Trophoblast cell (in vitro differentiated cells and primary cell): ENCODE data around the gene MMAB.

Experiments used
- DNase-seq, 2 donors: peaks; one replicate each; pipeline ENCODE4 v3.0.0-alpha.2; 2016
- H2AFZ ChIP-seq: 2 replicates; pipeline ENCODE4 v1.6.1; 2013; ENCODE audit warnings: low read length, moderate library complexity, mild to moderate bottlenecking; ENCODE audit not compliant: insufficient read depth, poor library complexity
- H2AK5ac ChIP-seq: 2 replicates; pipeline ENCODE4 v1.6.1; 2013; ENCODE audit warnings: mild to moderate bottlenecking, low read length
- H2BK120ac ChIP-seq: 2 replicates; pipeline ENCODE4 v1.6.1; 2013; ENCODE audit warnings: low read length, mild to moderate bottlenecking, moderate library complexity; ENCODE audit not compliant: insufficient read depth, poor library complexity
- H2BK12ac ChIP-seq: 2 replicates; pipeline ENCODE4 v1.6.1; 2013; ENCODE audit warnings: mild to moderate bottlenecking, low read length, moderate library complexity
- H2BK5ac ChIP-seq: 2 replicates; pipeline ENCODE4 v1.6.1; 2013; ENCODE audit warnings: low read length, low read depth, moderate library complexity, mild to moderate bottlenecking; ENCODE audit not compliant: poor library complexity
- H3K14ac ChIP-seq: 2 replicates; pipeline ENCODE4 v1.6.1; 2013; ENCODE audit warnings: mild to moderate bottlenecking, low read length
- H3K18ac ChIP-seq: 2 replicates; pipeline ENCODE4 v1.6.1; 2013; ENCODE audit warnings: mild to moderate bottlenecking, low read length
- H3K23ac ChIP-seq: 2 replicates; pipeline ENCODE4 v1.6.1; 2013; ENCODE audit warnings: low read length
- H3K27ac ChIP-seq: 2 replicates; pipeline ENCODE4 v1.5.1; 2013; ENCODE audit warnings: low read depth, mild to moderate bottlenecking, inconsistent platforms, low read length, moderate library complexity
- H3K27me3 ChIP-seq: 2 replicates; pipeline ENCODE4 v1.6.1; 2013; ENCODE audit warnings: inconsistent platforms, mild to moderate bottlenecking, low read length, moderate library complexity; ENCODE audit not compliant: insufficient read depth
- H3K36me3 ChIP-seq, 2 experiments: 1 replicate in 1 of 2; 2 replicates in 1 of 2; pipeline ENCODE4 v1.6.1; 2013; ENCODE audit warnings: low read length in 2 of 2, mild to moderate bottlenecking in 2 of 2, moderate library complexity in 1 of 2; ENCODE audit not compliant: insufficient read depth in 2 of 2, control insufficient read depth in 1 of 2
- H3K4ac ChIP-seq: 2 replicates; pipeline ENCODE4 v1.6.1; 2013; ENCODE audit warnings: low read depth, mild to moderate bottlenecking, low read length, moderate library complexity
- H3K4me1 ChIP-seq, 2 experiments: 1 replicate in 1 of 2; 2 replicates in 1 of 2; pipeline ENCODE4 v1.6.1; 2013; ENCODE audit warnings: low read length in 2 of 2, mild to moderate bottlenecking in 2 of 2, moderate library complexity in 1 of 2; ENCODE audit not compliant: insufficient read depth in 2 of 2, control insufficient read depth in 1 of 2
- H3K4me2 ChIP-seq: 2 replicates; pipeline ENCODE4 v1.6.1; 2013; ENCODE audit warnings: inconsistent platforms, mild to moderate bottlenecking, low read length, moderate library complexity
- H3K4me3 ChIP-seq: 2 replicates; pipeline ENCODE4 v1.5.1; 2013; ENCODE audit warnings: mild to moderate bottlenecking, low read depth, low read length, inconsistent platforms
- H3K79me1 ChIP-seq: one replicate; pipeline ENCODE4 v1.6.1; 2013; ENCODE audit warnings: low read length
- H3K79me2 ChIP-seq: 2 replicates; pipeline ENCODE4 v1.6.1; 2013; ENCODE audit warnings: low read length, mild to moderate bottlenecking; ENCODE audit not compliant: control insufficient read depth, insufficient read depth, poor library complexity
- H3K9ac ChIP-seq: 2 replicates; pipeline ENCODE4 v1.6.1; 2013; ENCODE audit warnings: mild to moderate bottlenecking, low read length
- H3K9me3 ChIP-seq: 2 replicates; pipeline ENCODE4 v1.6.1; 2013; ENCODE audit warnings: low read depth, mild to moderate bottlenecking, control low read depth, inconsistent platforms, low read length; ENCODE audit not compliant: insufficient read depth
- H4K12ac ChIP-seq: 2 replicates; pipeline ENCODE4 v1.6.1; 2013; ENCODE audit warnings: low read depth, mild to moderate bottlenecking, low read length, moderate library complexity
- H4K8ac ChIP-seq: 2 replicates; pipeline ENCODE4 v1.6.1; 2013; ENCODE audit warnings: low read depth, mild to moderate bottlenecking, low read length, moderate library complexity
- H4K91ac ChIP-seq: one replicate; pipeline ENCODE4 v1.6.1; 2013; ENCODE audit warnings: low read depth, mild to moderate bottlenecking, low read length, moderate library complexity
- WGBS: extraction: QIAGEN DNeasy Blood & Tissue Kit; methylation state at CpG from one replicate; pipeline ENCODE4 v1.1.7; 2013; ENCODE audit warnings: missing lambda C conversion rate; ENCODE audit not compliant: insufficient read length, insufficient coverage; ENCODE audit errors: extremely low coverage; 5-methylcytosine and 5-hydroxymethylcytosine counted together

MMAB gene

DNA sequence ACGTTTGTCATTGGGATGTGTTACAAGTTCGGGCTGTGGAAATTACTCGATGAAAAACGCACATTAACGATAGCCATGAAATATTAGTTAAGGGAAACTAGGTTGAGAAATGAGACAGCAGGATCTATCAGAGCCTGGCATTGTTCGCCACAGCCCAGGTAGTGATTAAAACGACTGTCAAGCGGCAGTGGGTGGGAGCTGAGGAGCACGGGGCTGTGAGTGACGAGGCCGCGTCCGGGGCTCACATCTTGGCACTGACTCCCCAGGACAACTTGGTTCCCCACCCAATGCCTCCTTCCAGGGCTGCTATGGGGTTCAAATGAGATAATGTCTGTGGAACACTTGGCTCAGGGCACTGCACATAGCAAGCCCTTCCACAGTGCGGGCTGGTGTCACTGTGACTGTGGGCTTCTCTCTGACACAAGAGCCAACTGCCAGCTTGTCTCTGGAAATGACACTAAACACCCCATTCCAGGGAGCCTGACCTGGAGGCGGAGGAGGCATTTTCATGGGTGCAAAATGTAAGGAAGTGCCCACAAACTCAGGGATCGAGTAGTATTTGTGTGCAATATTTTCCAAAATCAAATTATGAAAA, 19.3 kb downstream of the MMAB start:
- no peak overlapping the region for H3K23ac ChIP-seq
- H3K4ac ChIP-seq: no peak overlapping the region
- H3K9me3 ChIP-seq: no peaks in the 10 kb centered on the region
- H3K27me3 ChIP-seq: no peaks in the 10 kb centered on the region
- H2BK5ac ChIP-seq: no peak overlapping the region
- no peak overlapping the region for H2AK5ac ChIP-seq
- H3K4me1 ChIP-seq: peaks cover 0 to 2% of the 10 kb centered on the region in 2 experiments
- H2BK12ac ChIP-seq: no peak overlapping the region
- H3K27ac ChIP-seq: no peak overlapping the region
- H2BK120ac ChIP-seq: no peak overlapping the region
- no peak for DNase-seq
- no peak overlapping the region for H3K4me2 ChIP-seq
- no peaks in the 10 kb centered on the region for H3K79me2 ChIP-seq
- H3K4me3 ChIP-seq: no peak overlapping the region
- H3K14ac ChIP-seq: no peak overlapping the region
- H4K12ac ChIP-seq: no peak overlapping the region
- no CpG with 5 or more reads among the region's 16 CpGs for WGBS
- H3K79me1 ChIP-seq: no peaks in the 10 kb centered on the region
- no peak overlapping the region for H3K18ac ChIP-seq
- H3K36me3 ChIP-seq: peaks cover 6 to 7% of the 10 kb centered on the region in 2 experiments
- H4K8ac ChIP-seq: no peak overlapping the region
- no peak overlapping the region for H4K91ac ChIP-seq
- no peak overlapping the region for H2AFZ ChIP-seq
- no peak overlapping the region for H3K9ac ChIP-seq

DNA sequence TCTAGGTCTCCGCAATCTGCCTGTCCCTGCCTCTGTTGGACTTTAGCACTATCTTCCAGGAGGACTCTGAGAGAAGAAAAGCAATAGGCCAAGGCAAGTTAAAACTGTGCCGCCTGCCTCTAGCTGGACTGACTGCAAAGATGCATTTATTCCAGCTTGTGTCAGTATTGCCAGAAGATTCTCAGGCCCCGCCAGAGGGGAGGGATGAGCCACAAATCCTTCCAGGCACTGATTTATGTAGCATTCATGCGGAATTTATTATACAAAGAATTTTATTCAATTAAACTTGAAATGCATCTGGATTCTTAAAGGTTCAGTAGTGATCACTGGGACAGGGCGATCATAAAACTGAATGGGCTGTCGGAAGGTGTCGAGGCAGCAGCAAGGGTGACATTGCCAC, 19.8 kb downstream of the MMAB start:
- no peaks in the 10 kb centered on the region for H3K79me1 ChIP-seq
- H3K27me3 ChIP-seq: no peaks in the 10 kb centered on the region
- no peak overlapping the region for H3K9ac ChIP-seq
- no peak overlapping the region for H2BK12ac ChIP-seq
- H3K27ac ChIP-seq: no peak overlapping the region
- no peak for DNase-seq
- no peak overlapping the region for H3K23ac ChIP-seq
- H3K79me2 ChIP-seq: no peaks in the 10 kb centered on the region
- peaks cover 4 to 6% of the 10 kb centered on the region in 2 experiments for H3K36me3 ChIP-seq
- no peaks in the 10 kb centered on the region for H3K9me3 ChIP-seq
- no peak overlapping the region for H2BK120ac ChIP-seq
- H2AFZ ChIP-seq: no peak overlapping the region
- no peak overlapping the region for H3K4me2 ChIP-seq
- no peak overlapping the region for H2BK5ac ChIP-seq
- H4K8ac ChIP-seq: no peak overlapping the region
- H3K14ac ChIP-seq: no peak overlapping the region
- H3K4me1 ChIP-seq: peaks cover 0 to 2% of the 10 kb centered on the region in 2 experiments
- H4K12ac ChIP-seq: no peak overlapping the region
- H3K4me3 ChIP-seq: no peak overlapping the region
- no peak overlapping the region for H3K18ac ChIP-seq
- no peak overlapping the region for H3K4ac ChIP-seq
- no peak overlapping the region for H2AK5ac ChIP-seq
- WGBS: no CpG with 5 or more reads among the region's 7 CpGs
- H4K91ac ChIP-seq: no peak overlapping the region

DNA sequence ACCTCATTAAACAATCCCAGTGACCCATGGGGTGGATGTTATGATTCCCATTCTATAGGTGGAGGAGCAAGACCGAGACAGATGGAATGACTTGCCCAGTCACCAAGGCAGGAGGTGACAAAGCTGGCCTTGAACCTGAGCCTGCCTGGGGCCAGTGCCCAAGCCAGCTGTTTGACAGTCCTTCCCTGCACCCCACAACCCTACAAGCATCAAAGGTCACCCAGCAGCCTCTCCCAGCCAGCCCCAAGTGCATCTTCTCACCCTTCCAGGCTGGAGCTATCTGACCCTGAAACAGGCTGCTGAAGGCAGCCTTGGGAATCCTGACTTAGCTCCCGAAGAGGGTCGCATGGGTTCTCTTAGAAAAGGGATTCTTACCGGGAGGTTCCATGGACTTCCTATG, 20.3 kb downstream of the MMAB start:
- Histone ChIP-seq H3K9me3 (no peaks in the 10 kb centered on the region), H2BK12ac (no peak overlapping the region), H2AFZ (no peak overlapping the region), H3K36me3 (peaks cover 0 to 2% of the 10 kb centered on the region in 2 experiments), H4K12ac (no peak overlapping the region), H3K4me3 (no peak overlapping the region), H3K27me3 (no peaks in the 10 kb centered on the region), H4K91ac (no peak overlapping the region), H3K14ac (no peak overlapping the region), H4K8ac (no peak overlapping the region), H3K27ac (no peak overlapping the region), H3K4me2 (no peak overlapping the region), H3K23ac (no peak overlapping the region), H2BK120ac (no peak overlapping the region), H3K4ac (no peak overlapping the region), H2AK5ac (no peak overlapping the region), H3K79me1 (no peaks in the 10 kb centered on the region), H3K18ac (no peak overlapping the region), H3K9ac (no peak overlapping the region), H2BK5ac (no peak overlapping the region), H3K4me1 (peaks cover 0 to 2% of the 10 kb centered on the region in 2 experiments), H3K79me2 (no peaks in the 10 kb centered on the region)
- DNase-seq: no peak
- WGBS: no CpG with 5 or more reads among the region's 4 CpGs

DNA sequence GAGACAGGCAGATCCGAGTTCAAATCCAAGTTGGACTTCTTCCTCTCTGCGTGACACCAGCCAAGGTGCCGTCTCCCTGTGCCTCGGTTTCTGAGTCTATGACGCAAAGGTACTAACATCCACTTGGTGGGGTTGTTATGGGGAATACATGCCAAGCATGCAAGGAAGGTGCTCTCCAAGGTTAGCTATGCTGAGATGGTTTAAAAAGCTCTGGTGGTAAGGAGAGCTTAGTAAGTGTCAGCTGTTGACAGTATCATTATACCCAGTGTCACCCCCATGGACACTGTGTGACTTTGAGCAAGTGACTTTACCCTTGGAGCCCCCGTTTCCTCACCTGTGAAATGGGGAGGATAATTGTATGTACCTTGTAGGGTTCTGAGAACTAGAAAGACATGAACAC, 22.2 kb downstream of the MMAB start:
- Histone ChIP-seq H3K4me2 (no peak overlapping the region), H3K9ac (no peak overlapping the region), H3K4me1 (peaks cover 0 to 2% of the 10 kb centered on the region in 2 experiments), H3K4ac (no peak overlapping the region), H3K36me3 (no peaks in the 10 kb centered on the region), H4K8ac (no peak overlapping the region), H3K79me1 (no peaks in the 10 kb centered on the region), H3K79me2 (no peaks in the 10 kb centered on the region), H3K18ac (no peak overlapping the region), H3K4me3 (no peak overlapping the region), H4K91ac (no peak overlapping the region), H2AK5ac (no peak overlapping the region), H4K12ac (no peak overlapping the region), H2AFZ (no peak overlapping the region), H3K14ac (no peak overlapping the region), H2BK120ac (no peak overlapping the region), H3K23ac (no peak overlapping the region), H2BK5ac (no peak overlapping the region), H3K27me3 (no peaks in the 10 kb centered on the region), H3K27ac (no peak overlapping the region), H3K9me3 (no peaks in the 10 kb centered on the region), H2BK12ac (no peak overlapping the region)
- DNase-seq: peak in 1 of 2 donors; percentile 1
- WGBS: no CpG with 5 or more reads among the region's 6 CpGs
